Measurements from ENCODE around the gene DENND2A.
A peak's percentile ranks its signal among the peaks of the same experiment; 100 is the strongest.

The DENND2A gene

DNA sequence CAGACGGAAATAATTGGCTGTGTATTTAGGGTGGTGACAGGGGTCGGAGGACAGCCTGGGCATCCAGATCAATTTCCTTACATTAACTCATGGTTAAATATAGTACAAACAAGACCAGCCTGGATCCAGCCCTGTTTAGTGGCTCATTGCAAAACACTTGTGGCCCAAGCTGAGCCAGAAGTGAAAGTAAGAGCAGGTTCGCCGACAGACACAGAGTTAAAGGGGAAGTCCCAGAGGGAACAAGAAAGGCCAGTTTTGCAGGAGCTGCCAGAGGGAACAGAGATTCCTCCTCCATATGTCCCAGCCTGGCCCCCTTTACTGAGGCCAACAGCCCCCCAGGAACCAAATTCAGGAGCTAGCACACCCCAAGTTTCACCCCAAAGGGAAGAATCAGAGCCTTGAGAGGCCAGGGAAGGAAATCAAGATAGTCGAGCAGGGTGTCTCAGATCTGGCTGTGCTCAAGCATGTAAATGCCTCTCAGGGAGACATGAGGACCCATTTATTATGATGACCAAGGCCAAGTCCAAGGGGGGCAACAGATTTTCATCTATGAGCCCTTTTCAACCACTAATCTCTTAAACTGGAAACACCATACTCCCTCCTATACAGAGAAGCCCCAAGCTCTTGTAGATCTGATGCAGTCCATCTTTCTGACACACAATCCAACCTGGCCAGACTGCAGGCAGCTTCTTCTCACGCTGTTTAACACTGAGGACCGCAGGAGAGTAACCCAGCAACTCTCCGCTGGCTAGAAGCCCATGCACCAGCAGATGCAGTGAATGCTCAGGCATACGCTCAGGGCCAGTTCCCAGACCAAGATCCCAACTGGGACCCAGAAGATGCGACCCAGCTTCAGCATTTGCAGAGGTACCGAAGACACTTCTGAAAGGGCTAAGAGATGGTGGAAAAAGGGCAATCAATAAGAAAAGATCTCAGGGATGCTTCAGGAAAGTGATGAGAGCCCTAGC is 16.2 kb upstream of the DENND2A start:
- H3K27ac ChIP-seq = no peak overlapping the region
- H3K79me2 ChIP-seq (ENCODE audit: insufficient read depth, low read depth) = no peaks in the 10 kb centered on the region
- no peak overlapping the region for H3K9ac ChIP-seq
- peaks cover 17% of the 10 kb centered on the region for H3K4me1 ChIP-seq (ENCODE audit: low read depth, poor library complexity, severe bottlenecking)
- H4K20me1 ChIP-seq (ENCODE audit: insufficient read depth) = no peaks in the 10 kb centered on the region
- no peaks in the 10 kb centered on the region; the same call in 1 of the 2 replicates for H3K27me3 ChIP-seq (ENCODE audit: insufficient read depth, low read depth)
- peak overlapping the region; percentile 49 for H3K4me2 ChIP-seq
- peak overlapping the region; percentile 18 for H2AFZ ChIP-seq (ENCODE audit: low read depth)
- no peak overlapping the region for H3K4me3 ChIP-seq (IDR thresholded peaks at IDR 0.05; ENCODE audit: insufficient read depth, low read depth, low read length)
- H3K36me3 ChIP-seq (ENCODE audit: insufficient read depth) = no peaks in the 10 kb centered on the region
- TF ChIP-seq, protein P1, sequence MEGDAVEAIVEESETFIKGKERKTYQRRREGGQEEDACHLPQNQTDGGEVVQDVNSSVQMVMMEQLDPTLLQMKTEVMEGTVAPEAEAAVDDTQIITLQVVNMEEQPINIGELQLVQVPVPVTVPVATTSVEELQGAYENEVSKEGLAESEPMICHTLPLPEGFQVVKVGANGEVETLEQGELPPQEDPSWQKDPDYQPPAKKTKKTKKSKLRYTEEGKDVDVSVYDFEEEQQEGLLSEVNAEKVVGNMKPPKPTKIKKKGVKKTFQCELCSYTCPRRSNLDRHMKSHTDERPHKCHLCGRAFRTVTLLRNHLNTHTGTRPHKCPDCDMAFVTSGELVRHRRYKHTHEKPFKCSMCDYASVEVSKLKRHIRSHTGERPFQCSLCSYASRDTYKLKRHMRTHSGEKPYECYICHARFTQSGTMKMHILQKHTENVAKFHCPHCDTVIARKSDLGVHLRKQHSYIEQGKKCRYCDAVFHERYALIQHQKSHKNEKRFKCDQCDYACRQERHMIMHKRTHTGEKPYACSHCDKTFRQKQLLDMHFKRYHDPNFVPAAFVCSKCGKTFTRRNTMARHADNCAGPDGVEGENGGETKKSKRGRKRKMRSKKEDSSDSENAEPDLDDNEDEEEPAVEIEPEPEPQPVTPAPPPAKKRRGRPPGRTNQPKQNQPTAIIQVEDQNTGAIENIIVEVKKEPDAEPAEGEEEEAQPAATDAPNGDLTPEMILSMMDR (conservative IDR thresholded peaks at IDR 0.05; ENCODE audit: low read depth, low read length) = no peak

DNA sequence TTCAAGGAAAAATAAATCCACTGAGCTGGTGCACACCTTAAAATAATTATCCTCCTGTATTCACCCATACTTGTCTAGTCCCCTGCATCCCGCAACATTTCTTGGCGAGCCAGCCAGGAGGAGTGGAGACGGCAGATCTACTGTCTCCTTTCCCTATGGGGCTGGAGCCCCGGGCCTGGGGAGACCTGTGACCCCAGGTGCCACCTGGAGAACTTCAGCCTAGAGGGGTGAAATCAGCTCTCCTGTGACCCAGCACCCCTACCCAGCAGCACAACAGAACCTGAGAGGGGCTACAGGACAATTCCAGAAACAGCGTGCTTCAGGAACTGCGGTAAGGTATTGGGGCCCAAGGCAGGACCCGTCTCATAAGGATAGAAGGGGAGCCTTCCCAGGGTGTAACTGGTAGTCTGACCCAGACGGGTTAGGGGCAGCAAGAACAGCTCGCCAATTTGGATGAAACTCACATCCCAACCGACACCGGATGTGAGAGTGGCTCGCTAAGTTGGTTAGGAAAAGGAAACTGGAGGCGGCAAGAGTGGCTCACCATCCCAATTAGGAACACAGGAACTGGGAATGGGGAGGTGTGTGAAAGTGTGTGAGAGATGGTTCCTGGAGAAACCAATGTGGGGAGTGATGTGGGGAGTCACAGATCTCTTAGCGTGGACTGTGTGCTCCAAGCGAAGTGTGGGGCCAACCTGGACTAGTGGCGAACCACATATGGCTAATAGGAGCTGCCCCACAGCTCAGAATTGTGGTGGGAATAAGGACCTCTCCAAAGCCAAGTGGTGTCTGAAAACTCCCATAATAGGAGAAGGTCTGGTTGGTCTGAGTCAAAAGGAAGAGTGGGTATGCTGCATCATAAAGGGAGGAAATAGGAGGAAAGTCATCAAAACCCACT is 15.1 kb upstream of the DENND2A start:
- TF ChIP-seq, protein P1 (conservative IDR thresholded peaks at IDR 0.05; ENCODE audit: low read depth, low read length) = no peak
- Histone ChIP-seq H4K20me1 (ENCODE audit: insufficient read depth) (no peaks in the 10 kb centered on the region), H3K79me2 (ENCODE audit: insufficient read depth, low read depth) (no peaks in the 10 kb centered on the region), H3K27ac (no peak overlapping the region), H3K4me2 (peak overlapping the region; percentile 49), H3K27me3 (ENCODE audit: insufficient read depth, low read depth) (no peaks in the 10 kb centered on the region; the same call in 1 of the 2 replicates), H3K4me3 (IDR thresholded peaks at IDR 0.05; ENCODE audit: insufficient read depth, low read depth, low read length) (no peak overlapping the region), H3K36me3 (ENCODE audit: insufficient read depth) (no peaks in the 10 kb centered on the region), H3K4me1 (ENCODE audit: low read depth, poor library complexity, severe bottlenecking) (peaks cover 17% of the 10 kb centered on the region), H2AFZ (ENCODE audit: low read depth) (no peak overlapping the region), H3K9ac (no peak overlapping the region)

DNA sequence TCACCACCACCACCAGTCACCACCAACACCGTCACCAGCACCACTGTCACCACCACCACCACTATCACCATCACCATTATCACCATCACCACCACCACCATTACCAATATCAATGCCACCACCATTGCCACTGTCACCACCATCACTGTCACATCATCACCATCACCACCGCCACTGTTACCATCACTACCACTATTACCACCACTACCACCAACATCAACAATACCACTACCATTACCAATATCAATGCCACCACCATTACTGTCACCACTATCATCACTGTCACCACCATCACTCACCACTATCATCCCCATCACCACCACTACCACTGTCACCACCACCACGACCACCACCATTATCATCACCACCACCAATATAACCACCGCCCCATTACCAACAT is 14.0 kb upstream of the DENND2A start:
- Histone ChIP-seq H3K9ac (no peak overlapping the region), H3K79me2 (ENCODE audit: insufficient read depth, low read depth) (no peaks in the 10 kb centered on the region), H3K4me1 (ENCODE audit: low read depth, poor library complexity, severe bottlenecking) (peaks cover 17% of the 10 kb centered on the region), H3K4me2 (no peak overlapping the region), H3K27me3 (ENCODE audit: insufficient read depth, low read depth) (no peaks in the 10 kb centered on the region; the same call in 1 of the 2 replicates), H3K36me3 (ENCODE audit: insufficient read depth) (no peaks in the 10 kb centered on the region), H4K20me1 (ENCODE audit: insufficient read depth) (no peaks in the 10 kb centered on the region), H3K27ac (no peak overlapping the region), H3K4me3 (IDR thresholded peaks at IDR 0.05; ENCODE audit: insufficient read depth, low read depth, low read length) (no peak overlapping the region), H2AFZ (ENCODE audit: low read depth) (no peak overlapping the region)
- TF ChIP-seq, protein P1 (conservative IDR thresholded peaks at IDR 0.05; ENCODE audit: low read depth, low read length) = no peak

DNA sequence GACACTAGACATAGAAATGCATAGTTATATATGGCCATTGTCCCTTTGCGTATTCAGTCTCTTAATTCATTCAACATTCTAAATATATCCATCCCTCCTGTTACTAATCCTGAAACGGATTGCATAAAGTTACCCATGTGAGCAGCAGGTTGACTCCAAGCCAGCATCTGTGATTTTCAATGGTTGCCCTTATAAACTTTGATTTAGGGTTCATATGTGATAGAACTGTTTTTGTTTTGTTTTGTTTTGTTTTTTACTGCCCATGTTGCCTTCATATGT is 13.4 kb upstream of the DENND2A start:
- TF ChIP-seq, protein P1 (conservative IDR thresholded peaks at IDR 0.05; ENCODE audit: low read depth, low read length) = no peak
- no peak overlapping the region for H3K27ac ChIP-seq
- no peak overlapping the region for H3K4me2 ChIP-seq

More for the DNA sequence above, 13.4 kb upstream of the DENND2A start:
- Histone ChIP-seq H3K36me3 (ENCODE audit: insufficient read depth) (no peaks in the 10 kb centered on the region), H3K4me3 (IDR thresholded peaks at IDR 0.05; ENCODE audit: insufficient read depth, low read depth, low read length) (no peak overlapping the region), H3K4me1 (ENCODE audit: low read depth, poor library complexity, severe bottlenecking) (peaks cover 17% of the 10 kb centered on the region), H3K79me2 (ENCODE audit: insufficient read depth, low read depth) (no peaks in the 10 kb centered on the region), H4K20me1 (ENCODE audit: insufficient read depth) (no peaks in the 10 kb centered on the region), H2AFZ (ENCODE audit: low read depth) (no peak overlapping the region), H3K9ac (no peak overlapping the region), H3K27me3 (ENCODE audit: insufficient read depth, low read depth) (no peaks in the 10 kb centered on the region; the same call in 1 of the 2 replicates)

All from KMS-11 (cell line).